ENCODE results near the gene MRPS21. TPM values are rescaled to one million over a fixed set of nuclear protein-coding genes. Genes with fewer than 3 reads are reported as not detected.
A peak's percentile ranks its signal among the peaks of the same experiment; 100 is the strongest.

Gene MRPS21
- total RNA-seq, 1 donor from 2014 or later, result 65.0 TPM

DNA sequence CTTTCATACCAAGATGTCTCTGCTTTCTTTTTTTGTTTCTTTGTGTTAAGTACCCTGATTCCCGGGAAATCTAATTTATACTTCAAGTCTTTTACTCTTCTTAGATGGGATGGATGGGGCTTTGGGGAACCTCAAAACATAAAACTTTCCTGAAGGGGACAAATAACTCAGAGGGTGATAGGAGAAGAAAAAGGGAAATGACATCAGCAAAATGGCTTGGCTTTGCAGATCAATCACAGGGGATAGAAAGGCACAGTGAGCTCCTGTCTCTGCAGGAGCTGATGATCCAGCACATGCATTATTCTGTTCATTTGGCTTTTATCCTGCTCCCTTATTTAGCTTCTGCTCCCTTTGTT is 37.5 kb upstream of the MRPS21 start:
- Histone ChIP-seq H3K27ac (ENCODE audit: low read depth, low read length) (no peak overlapping the region), H3K4me3 (ENCODE audit: insufficient read depth, low read depth, low read length) (peak overlapping the region; percentile 35), H3K36me3 (ENCODE audit: insufficient read depth, low read length) (no peaks in the 10 kb centered on the region), H2AFZ (ENCODE audit: low read depth, low read length) (peak overlapping the region; percentile 70), H3K9ac (ENCODE audit: low read length) (no peak overlapping the region), H3K4me1 (ENCODE audit: insufficient read depth, low read length) (peaks cover 19% of the 10 kb centered on the region), H3K4me2 (ENCODE audit: low read length) (peak overlapping the region; percentile 80), H3K9me3 (ENCODE audit: insufficient read depth, low read depth, low read length) (no peaks in the 10 kb centered on the region), H3K79me2 (ENCODE audit: insufficient read depth, low read length) (no peaks in the 10 kb centered on the region), H4K20me1 (ENCODE audit: insufficient read depth, low read length) (no peaks in the 10 kb centered on the region), H3K27me3 (ENCODE audit: insufficient read depth, low read length) (peaks cover 28% of the 10 kb centered on the region)
- Mint-ChIP-seq H3K36me3 (ENCODE audit: low read depth, unreplicated experiment) (no peaks in the 10 kb centered on the region), H3K4me1 (ENCODE audit: low read depth, unreplicated experiment) (peaks cover 42% of the 10 kb centered on the region), H3K27ac (ENCODE audit: unreplicated experiment) (peak overlapping the region; percentile 43), H3K9me3 (ENCODE audit: unreplicated experiment) (no peaks in the 10 kb centered on the region), H3K27me3 (ENCODE audit: low read depth, unreplicated experiment) (no peaks in the 10 kb centered on the region), H3K4me3 (ENCODE audit: unreplicated experiment) (peak overlapping the region; percentile 40)
- TF ChIP-seq, protein P1, sequence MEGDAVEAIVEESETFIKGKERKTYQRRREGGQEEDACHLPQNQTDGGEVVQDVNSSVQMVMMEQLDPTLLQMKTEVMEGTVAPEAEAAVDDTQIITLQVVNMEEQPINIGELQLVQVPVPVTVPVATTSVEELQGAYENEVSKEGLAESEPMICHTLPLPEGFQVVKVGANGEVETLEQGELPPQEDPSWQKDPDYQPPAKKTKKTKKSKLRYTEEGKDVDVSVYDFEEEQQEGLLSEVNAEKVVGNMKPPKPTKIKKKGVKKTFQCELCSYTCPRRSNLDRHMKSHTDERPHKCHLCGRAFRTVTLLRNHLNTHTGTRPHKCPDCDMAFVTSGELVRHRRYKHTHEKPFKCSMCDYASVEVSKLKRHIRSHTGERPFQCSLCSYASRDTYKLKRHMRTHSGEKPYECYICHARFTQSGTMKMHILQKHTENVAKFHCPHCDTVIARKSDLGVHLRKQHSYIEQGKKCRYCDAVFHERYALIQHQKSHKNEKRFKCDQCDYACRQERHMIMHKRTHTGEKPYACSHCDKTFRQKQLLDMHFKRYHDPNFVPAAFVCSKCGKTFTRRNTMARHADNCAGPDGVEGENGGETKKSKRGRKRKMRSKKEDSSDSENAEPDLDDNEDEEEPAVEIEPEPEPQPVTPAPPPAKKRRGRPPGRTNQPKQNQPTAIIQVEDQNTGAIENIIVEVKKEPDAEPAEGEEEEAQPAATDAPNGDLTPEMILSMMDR (IDR thresholded peaks at IDR 0.05; ENCODE audit: insufficient read depth, low read depth, low read length), result no peak
- no peak for TF ChIP-seq EZH2 (IDR thresholded peaks at IDR 0.05; ENCODE audit: insufficient read depth, low read length)
- FAIRE-seq (no peak), DNase-seq (ENCODE audit: low read depth) (no peak)

DNA sequence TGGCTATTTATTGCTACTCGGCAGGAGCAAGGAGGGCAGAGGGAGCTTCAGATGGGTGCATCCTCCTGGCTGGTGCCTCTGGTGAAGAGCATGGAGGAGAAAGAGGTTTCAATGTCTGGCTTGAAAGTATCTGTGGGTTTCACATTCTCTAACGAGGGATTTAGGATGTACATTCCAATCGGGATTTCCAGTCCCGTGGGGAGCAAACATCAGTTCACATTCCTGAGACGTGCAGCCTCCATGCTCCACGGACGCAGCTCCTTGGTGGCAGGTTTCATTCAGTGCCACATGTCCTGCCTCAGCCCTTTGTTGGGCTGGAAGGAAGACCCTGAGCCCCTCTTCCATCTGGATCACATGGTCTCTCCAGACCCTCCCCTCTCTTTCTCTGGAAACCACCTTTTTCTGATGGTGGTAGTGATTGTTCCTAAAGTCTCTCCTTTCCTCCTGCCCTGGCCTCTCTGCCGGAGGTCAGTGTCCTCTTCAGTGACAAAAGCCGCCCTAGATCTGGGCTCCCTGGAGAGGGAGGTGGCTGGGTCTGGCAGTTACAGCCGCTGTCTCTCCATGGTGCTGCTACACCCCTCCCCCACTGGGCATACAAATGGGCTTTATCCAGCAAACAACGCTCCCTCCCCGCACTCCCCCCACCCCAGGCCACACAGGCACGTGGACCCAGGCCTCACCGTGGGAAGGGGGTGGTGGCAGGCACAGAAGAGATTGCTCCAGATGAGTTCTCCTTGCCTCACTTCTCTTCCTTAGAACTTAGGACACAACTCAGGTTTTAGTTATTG is 36.9 kb upstream of the MRPS21 start:
- no peak for TF ChIP-seq EZH2 (IDR thresholded peaks at IDR 0.05; ENCODE audit: insufficient read depth, low read length)
- TF ChIP-seq, protein P1 (IDR thresholded peaks at IDR 0.05; ENCODE audit: insufficient read depth, low read depth, low read length), result no peak
- no peaks in the 10 kb centered on the region for H3K36me3 ChIP-seq (ENCODE audit: insufficient read depth, low read length)
- no peaks in the 10 kb centered on the region for H3K9me3 ChIP-seq (ENCODE audit: insufficient read depth, low read depth, low read length)
- FAIRE-seq (no peak), DNase-seq (ENCODE audit: low read depth) (no peak)
- peaks cover 19% of the 10 kb centered on the region for H3K4me1 ChIP-seq (ENCODE audit: insufficient read depth, low read length)
- Mint-ChIP-seq H3K27me3 (ENCODE audit: low read depth, unreplicated experiment) (no peaks in the 10 kb centered on the region), H3K27ac (ENCODE audit: unreplicated experiment) (peak overlapping the region; percentile 53), H3K36me3 (ENCODE audit: low read depth, unreplicated experiment) (no peaks in the 10 kb centered on the region), H3K4me1 (ENCODE audit: low read depth, unreplicated experiment) (peaks cover 42% of the 10 kb centered on the region), H3K4me3 (ENCODE audit: unreplicated experiment) (peak overlapping the region; percentile 66), H3K9me3 (ENCODE audit: unreplicated experiment) (no peaks in the 10 kb centered on the region)
- no peaks in the 10 kb centered on the region for H4K20me1 ChIP-seq (ENCODE audit: insufficient read depth, low read length)
- H3K27me3 ChIP-seq (ENCODE audit: insufficient read depth, low read length), result peaks cover 28% of the 10 kb centered on the region
- H3K4me2 ChIP-seq (ENCODE audit: low read length), result peak overlapping the region; percentile 80
- no peak overlapping the region for H3K9ac ChIP-seq (ENCODE audit: low read length)
- H3K79me2 ChIP-seq (ENCODE audit: insufficient read depth, low read length), result no peaks in the 10 kb centered on the region
- peak overlapping the region; percentile 35 for H3K4me3 ChIP-seq (ENCODE audit: insufficient read depth, low read depth, low read length)
- peak overlapping the region; percentile 70 for H2AFZ ChIP-seq (ENCODE audit: low read depth, low read length)
- H3K27ac ChIP-seq (ENCODE audit: low read depth, low read length), result no peak overlapping the region

Measured in astrocyte (in vitro differentiated cells and primary cell).